Measurements from ENCODE around the gene PRSS3.

DNA sequence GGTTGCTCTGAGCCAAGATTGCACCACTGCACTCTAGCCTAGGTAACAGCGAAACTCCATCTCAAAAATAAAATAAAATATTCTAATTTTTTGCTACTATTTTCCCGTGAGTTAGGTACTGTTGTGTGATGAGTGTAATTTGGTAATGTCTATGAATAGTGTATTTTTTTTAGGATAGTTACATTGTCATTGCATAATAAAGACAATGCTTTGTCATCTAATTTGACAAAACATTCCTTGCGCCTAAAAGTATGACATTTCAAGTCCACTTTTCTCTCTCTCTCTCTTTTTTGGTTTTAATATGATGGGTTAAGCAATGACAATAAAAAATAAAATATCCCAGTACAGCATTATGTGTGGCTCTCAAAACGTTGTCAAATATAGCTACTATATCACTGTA is 50.9 kb downstream of the PRSS3 start:
- TF ChIP-seq, protein P1, sequence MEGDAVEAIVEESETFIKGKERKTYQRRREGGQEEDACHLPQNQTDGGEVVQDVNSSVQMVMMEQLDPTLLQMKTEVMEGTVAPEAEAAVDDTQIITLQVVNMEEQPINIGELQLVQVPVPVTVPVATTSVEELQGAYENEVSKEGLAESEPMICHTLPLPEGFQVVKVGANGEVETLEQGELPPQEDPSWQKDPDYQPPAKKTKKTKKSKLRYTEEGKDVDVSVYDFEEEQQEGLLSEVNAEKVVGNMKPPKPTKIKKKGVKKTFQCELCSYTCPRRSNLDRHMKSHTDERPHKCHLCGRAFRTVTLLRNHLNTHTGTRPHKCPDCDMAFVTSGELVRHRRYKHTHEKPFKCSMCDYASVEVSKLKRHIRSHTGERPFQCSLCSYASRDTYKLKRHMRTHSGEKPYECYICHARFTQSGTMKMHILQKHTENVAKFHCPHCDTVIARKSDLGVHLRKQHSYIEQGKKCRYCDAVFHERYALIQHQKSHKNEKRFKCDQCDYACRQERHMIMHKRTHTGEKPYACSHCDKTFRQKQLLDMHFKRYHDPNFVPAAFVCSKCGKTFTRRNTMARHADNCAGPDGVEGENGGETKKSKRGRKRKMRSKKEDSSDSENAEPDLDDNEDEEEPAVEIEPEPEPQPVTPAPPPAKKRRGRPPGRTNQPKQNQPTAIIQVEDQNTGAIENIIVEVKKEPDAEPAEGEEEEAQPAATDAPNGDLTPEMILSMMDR (IDR thresholded peaks at IDR 0.05), result no peak
- TF ChIP-seq EP300 (IDR thresholded peaks at IDR 0.05; ENCODE audit: low read depth), result no peak
- TF ChIP-seq POLR2A (IDR thresholded peaks at IDR 0.05), result no peak
- no peak for TF ChIP-seq POLR2AphosphoS5 (IDR thresholded peaks at IDR 0.05)
